Dermis microvascular lymphatic vessel endothelial cell (primary cell): ENCODE results near the gene PARD3. TPM values are rescaled to one million over a fixed set of nuclear protein-coding genes. Genes with fewer than 3 reads are reported as not detected.
"Not testable (repeated sequence)": the region's sequence is repeated elsewhere in the genome, so short reads cannot be mapped to it uniquely, and the experiment has no call there.

Experiments used
- DNase-seq, 2 donors: peaks; one replicate each; pipeline versions ENCODE4 v3.0.0 to v3.0.0-alpha.2; 2010; ENCODE audit warnings: low read depth in 2 of 2
- total RNA-seq: library from RNA; depleted of rRNA; stranded (reverse); fragments of >200 nt; gene quantifications from 2 replicates; pipeline ENCODE4 v1.2.1, GENCODE V29; 2014

The PARD3 gene
- total RNA-seq, 1 donor from 2014 or later: 22.6 TPM

- no peak for DNase-seq
These were observed 723.4 kb downstream of the PARD3 start for GRCh38 chr10:34091635-34092195.

GRCh38 chr10:34089253-34089652 lies 725.8 kb downstream of the PARD3 start:
- no peak for DNase-seq

GRCh38 chr10:34088208-34088794 lies 726.8 kb downstream of the PARD3 start:
- no peak for DNase-seq

- no peak for DNase-seq
These were observed 728.0 kb downstream of the PARD3 start for GRCh38 chr10:34087095-34087418.

- DNase-seq: no peak
These were observed 731.5 kb downstream of the PARD3 start for GRCh38 chr10:34083567-34083966.

- peak in 1 of 2 donors; percentile 17 for DNase-seq
These were observed 733.1 kb downstream of the PARD3 start for GRCh38 chr10:34081948-34082347.

GRCh38 chr10:34081347-34081743 lies 733.8 kb downstream of the PARD3 start:
- no peak for DNase-seq

GRCh38 chr10:34080485-34081346 lies 734.4 kb downstream of the PARD3 start:
- no peak for DNase-seq

GRCh38 chr10:34079702-34080484 lies 735.2 kb downstream of the PARD3 start:
- no peak for DNase-seq

- DNase-seq: peak; percentile 57 to 87
These were observed 736.2 kb downstream of the PARD3 start for GRCh38 chr10:34078745-34079470.

- no peak for DNase-seq
These were observed 736.9 kb downstream of the PARD3 start for GRCh38 chr10:34078017-34078744.

- DNase-seq: no peak
These were observed 738.7 kb downstream of the PARD3 start for GRCh38 chr10:34076443-34076842.

- no peak for DNase-seq
These were observed 739.7 kb downstream of the PARD3 start for GRCh38 chr10:34075254-34075926.

- no peak for DNase-seq
These were observed 741.0 kb downstream of the PARD3 start for GRCh38 chr10:34074051-34074450.

- not testable (repeated sequence) for DNase-seq
These were observed 747.4 kb downstream of the PARD3 start for GRCh38 chr10:34067741-34068140.

- no peak for DNase-seq
These were observed 751.5 kb downstream of the PARD3 start for GRCh38 chr10:34063592-34063991.

GRCh38 chr10:34061841-34062240 lies 753.3 kb downstream of the PARD3 start:
- DNase-seq: no peak
